Breast epithelium (tissue), 4 donors: ENCODE data around the gene NFASC. TPM values are rescaled to one million over a fixed set of nuclear protein-coding genes. Genes with fewer than 3 reads are reported as not detected.

Source experiments
- DNase-seq, 2 donors: peaks; one replicate each; pipeline ENCODE4 v3.0.0-alpha.2; 2019; ENCODE audit warnings: low spot score in 2 of 2
- H3K27ac ChIP-seq, 2 donors: fragments of 200-600 bp; sonication (generic) in 1 of 2; one replicate each; pipeline ENCODE4 v1.5.1; 2016 to 2019; ENCODE audit warnings: mild to moderate bottlenecking in 1 of 2
- H3K27me3 ChIP-seq, 2 donors: fragments of 200-600 bp; sonication (generic) in 1 of 2; one replicate each; pipeline versions ENCODE4 v1.5.1 to v1.6.0; 2017 to 2019; ENCODE audit warnings: control low read depth in 1 of 2, mild to moderate bottlenecking in 1 of 2
- H3K36me3 ChIP-seq: fragments of 200-600 bp; one replicate; pipeline ENCODE4 v1.5.1; 2019
- H3K4me1 ChIP-seq, 2 donors: fragments of 200-600 bp; sonication (generic); one replicate each; pipeline ENCODE4 v1.5.1; 2016 to 2019; ENCODE audit warnings: control low read depth in 1 of 2
- H3K4me3 ChIP-seq, 3 donors: fragments of 200-600 bp; sonication (generic); 1 replicate in 2 of 3; 2 replicates in 1 of 3; pipeline ENCODE4 v1.5.1; 2016 to 2019; ENCODE audit warnings: mild to moderate bottlenecking in 3 of 3, moderate library complexity in 2 of 3
- H3K9me3 ChIP-seq, 2 donors: fragments of 200-600 bp; sonication (generic) in 1 of 2; one replicate each; pipeline ENCODE4 v1.5.1; 2016 to 2019; ENCODE audit warnings: control low read depth in 1 of 2
- CTCF ChIP-seq, 3 donors: fragments of 450-650 bp; IDR thresholded peaks; one replicate each; pipeline ENCODE4 v1.5.1; 2016 to 2017; ENCODE audit warnings: antibody characterized with exemption in 3 of 3, mild to moderate bottlenecking in 3 of 3, moderate library complexity in 3 of 3
- POLR2A ChIP-seq: fragments of 450-650 bp; IDR thresholded peaks from one replicate; pipeline ENCODE4 v1.6.1; 2016; ENCODE audit warnings: antibody characterized with exemption, mild to moderate bottlenecking, moderate library complexity
- POLR2AphosphoS5 ChIP-seq, 3 donors: sonication (generic); formaldehyde crosslinking; IDR thresholded peaks; one replicate each; pipeline ENCODE4 v1.6.1; 2017; ENCODE audit warnings: antibody characterized with exemption in 3 of 3
- intact Hi-C: fragments of 100-400 bp; cut with DNase I; formaldehyde crosslinking; loops from one replicate; pipeline ENCODE4 v1.15.1; 2023; ENCODE audit warnings: low total_unique reads
- total RNA-seq, 3 donors: library from RNA; depleted of rRNA; stranded (reverse); fragments of >200 nt; gene quantifications; one replicate each; pipeline ENCODE4 v1.1.0, GENCODE V29; 2016

Gene NFASC
- total RNA-seq, 3 donors from 2014 or later, result 1.6 to 19.5 (median 14.1) TPM

DNA sequence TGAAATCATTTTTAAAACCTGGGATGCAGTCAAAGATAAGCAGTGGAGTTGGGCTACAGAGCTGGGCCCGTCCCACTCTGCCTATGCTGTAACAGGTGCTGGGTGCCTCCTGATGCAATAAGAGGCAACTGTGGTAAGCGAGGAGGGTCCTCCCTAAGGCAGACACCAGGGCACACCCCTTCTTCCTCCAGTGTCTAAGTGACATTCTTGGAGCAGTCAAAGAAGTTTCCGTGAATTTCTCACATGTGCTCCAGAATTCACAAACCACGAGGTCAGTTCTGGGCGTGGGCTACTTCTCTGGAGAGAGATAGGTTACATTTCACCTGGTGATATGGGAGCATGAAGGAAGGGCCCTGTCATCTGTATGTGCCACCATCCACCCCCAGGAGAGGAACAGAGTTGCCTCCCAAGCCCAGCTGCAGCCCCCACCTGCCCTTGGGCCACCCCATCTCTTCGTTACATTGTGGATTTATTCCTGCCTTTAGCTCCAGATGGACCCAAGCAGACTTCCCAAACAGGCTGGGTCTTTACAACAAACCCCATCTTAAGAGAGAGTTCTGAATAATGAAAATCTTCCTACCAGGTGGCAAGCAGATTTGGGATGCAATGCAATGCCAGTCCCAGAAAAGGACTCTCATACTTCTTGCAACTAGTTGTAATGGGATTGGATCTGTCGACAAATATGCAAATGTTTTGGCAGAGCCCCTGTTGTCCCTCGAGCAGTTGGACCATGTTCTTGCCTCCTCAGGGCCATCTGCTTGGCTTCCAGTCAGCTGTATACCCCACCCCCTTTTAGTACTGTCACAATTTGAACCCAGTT is 89.9 kb downstream of the NFASC start:
- no peaks in the 10 kb centered on the region for H3K9me3 ChIP-seq
- no peaks in the 10 kb centered on the region for H3K27me3 ChIP-seq
- no peak for DNase-seq
- intact Hi-C loops, result no loop called here
- no peak overlapping the region for H3K4me3 ChIP-seq
- no peaks in the 10 kb centered on the region for H3K36me3 ChIP-seq
- no peak overlapping the region for H3K27ac ChIP-seq
- H3K4me1 ChIP-seq, result no peaks in the 10 kb centered on the region
- TF ChIP-seq POLR2A (no peak), CTCF (IDR thresholded peaks at IDR 0.05) (no peak), POLR2AphosphoS5 (IDR thresholded peaks at IDR 0.05) (no peak)

GRCh38 chr1:204961765-204962419 is 91.2 kb downstream of the NFASC start:
- H3K27me3 ChIP-seq, result no peaks in the 10 kb centered on the region
- H3K36me3 ChIP-seq, result no peaks in the 10 kb centered on the region
- H3K4me3 ChIP-seq, result no peak overlapping the region
- intact Hi-C loops, result no loop called here
- H3K27ac ChIP-seq, result no peak overlapping the region
- H3K4me1 ChIP-seq, result no peaks in the 10 kb centered on the region
- no peak for DNase-seq
- TF ChIP-seq POLR2A (no peak), POLR2AphosphoS5 (IDR thresholded peaks at IDR 0.05) (no peak), CTCF (IDR thresholded peaks at IDR 0.05) (no peak)
- H3K9me3 ChIP-seq, result no peaks in the 10 kb centered on the region

GRCh38 chr1:204962742-204963632 is 92.3 kb downstream of the NFASC start:
- intact Hi-C loops, result no loop called here
- Histone ChIP-seq H3K4me3 (no peak overlapping the region), H3K27me3 (no peaks in the 10 kb centered on the region), H3K9me3 (no peaks in the 10 kb centered on the region), H3K36me3 (no peaks in the 10 kb centered on the region), H3K4me1 (no peaks in the 10 kb centered on the region), H3K27ac (no peak overlapping the region)
- TF ChIP-seq POLR2A (no peak), POLR2AphosphoS5 (IDR thresholded peaks at IDR 0.05) (no peak), CTCF (IDR thresholded peaks at IDR 0.05) (no peak)
- DNase-seq, result no peak

GRCh38 chr1:204967451-204967850 is 96.8 kb downstream of the NFASC start:
- TF ChIP-seq CTCF (IDR thresholded peaks at IDR 0.05) (no peak), POLR2AphosphoS5 (IDR thresholded peaks at IDR 0.05) (no peak), POLR2A (no peak)
- Histone ChIP-seq H3K4me3 (no peak overlapping the region), H3K36me3 (no peaks in the 10 kb centered on the region), H3K27ac (no peak overlapping the region), H3K9me3 (no peaks in the 10 kb centered on the region), H3K27me3 (no peaks in the 10 kb centered on the region), H3K4me1 (no peaks in the 10 kb centered on the region)
- no peak for DNase-seq
- intact Hi-C loops, result no loop called here
